Activated CD8-positive, alpha-beta T cell treated with anti-CD3 and anti-CD28 coated beads for 36 hours (primary cell): ENCODE measurements around the gene BRSK2. TPM values are rescaled to one million over a fixed set of nuclear protein-coding genes. Genes with fewer than 3 reads are reported as not detected.

Source experiments
- ATAC-seq: fragments of 200-7000 bp; cut with Tn5 transposase; one replicate; pipeline ENCODE4 v1.10.0; 2021; ENCODE audit warnings: mild to moderate bottlenecking, moderate library complexity
- CTCF ChIA-PET: fragments of 350-600 bp; sonication (Branson Sonifier 250); formaldehyde crosslinking; loops from one replicate; lab custom pipeline; 2021; ENCODE audit warnings: antibody characterized with exemption; lab: Charles Lee
- POLR2A ChIA-PET: fragments of 350-600 bp; sonication (Branson Sonifier 250); formaldehyde crosslinking; loops from one replicate; lab custom pipeline; 2021; ENCODE audit warnings: antibody characterized with exemption; lab: Charles Lee
- DNase-seq: peaks from one replicate; pipeline ENCODE4 v3.0.0-alpha.2; 2020
- H3K27ac Mint-ChIP-seq: one replicate; pipeline ENCODE4 v1.8.0; 2021; ENCODE audit warnings: mild to moderate bottlenecking, mixed read lengths
- H3K27me3 Mint-ChIP-seq: one replicate; pipeline ENCODE4 v1.8.0; 2021; ENCODE audit warnings: mixed read lengths
- H3K36me3 Mint-ChIP-seq: one replicate; pipeline ENCODE4 v1.8.0; 2021; ENCODE audit warnings: low read depth, mixed read lengths
- H3K4me1 Mint-ChIP-seq: one replicate; pipeline ENCODE4 v1.8.0; 2021; ENCODE audit warnings: low read depth, mixed read lengths
- H3K4me3 Mint-ChIP-seq: one replicate; pipeline ENCODE4 v1.8.0; 2021; ENCODE audit warnings: mild to moderate bottlenecking, moderate library complexity, mixed read lengths
- H3K9me3 Mint-ChIP-seq: one replicate; pipeline ENCODE4 v1.8.0; 2021; ENCODE audit warnings: mixed read lengths
- intact Hi-C: fragments of 100-400 bp; cut with micrococcal nuclease; formaldehyde crosslinking; loops from one replicate; pipeline ENCODE4 v1.10.0; 2022
- total RNA-seq, 2 experiments: library from RNA; stranded (reverse); gene quantifications; one replicate each; pipeline ENCODE4 v1.2.3, GENCODE V29; 2021
- TF ChIP-seq, protein P1 (sequence below): fragments of 200-600 bp; IDR thresholded peaks from one replicate; pipeline ENCODE4 v1.8.0; 2022; ENCODE audit warnings: antibody characterized with exemption, mild to moderate bottlenecking

BRSK2 gene
- total RNA-seq, 2 experiments from 2014 or later: 1.1 to 2.0 TPM

DNA sequence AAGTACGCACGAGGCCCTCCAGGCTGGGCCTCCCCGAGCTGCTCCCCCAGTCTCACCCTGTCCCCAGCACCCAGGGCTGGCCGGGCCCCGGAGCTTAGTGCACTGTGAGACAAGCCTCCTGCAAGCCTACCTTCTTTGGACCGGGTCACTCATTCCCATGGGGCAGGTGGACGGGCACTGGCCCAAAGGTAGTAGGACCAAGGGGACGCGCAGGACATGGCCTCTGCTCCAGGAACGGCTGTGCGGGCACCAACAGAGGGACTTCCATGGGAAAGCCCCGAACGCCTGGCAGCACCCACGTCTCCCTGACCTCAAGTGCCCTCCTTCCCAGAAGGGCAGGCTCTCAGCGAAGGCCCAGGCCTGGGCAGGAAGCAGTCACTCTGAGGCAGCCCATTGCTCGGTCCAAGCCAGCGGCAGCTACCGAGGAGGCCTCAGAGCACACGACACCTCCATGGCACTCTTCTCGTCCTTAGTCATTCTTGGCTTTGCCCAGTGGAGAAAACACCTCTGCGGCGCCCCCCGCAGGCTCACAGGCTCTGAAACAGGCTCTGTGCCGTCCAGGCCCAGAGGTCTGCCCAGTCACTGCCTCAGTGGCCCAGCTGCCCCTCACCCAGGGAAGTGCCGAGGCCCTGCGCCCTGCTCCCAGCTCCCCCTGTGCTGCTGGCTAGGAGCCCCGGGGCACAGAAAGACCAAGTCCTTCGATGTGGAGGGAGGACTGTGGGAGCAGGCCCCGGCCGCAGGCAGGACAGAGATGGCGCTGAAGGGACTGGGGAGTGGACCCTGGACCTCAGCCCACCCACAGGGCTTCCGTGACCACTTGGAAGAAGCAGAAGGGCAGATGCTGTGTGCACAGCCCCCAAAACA is 93.1 kb downstream of the BRSK2 start:
- H3K4me3 Mint-ChIP-seq: no peak overlapping the region
- H3K4me1 Mint-ChIP-seq: peaks cover 18% of the 10 kb centered on the region
- POLR2A ChIA-PET: no interaction called here
- no peak overlapping the region for H3K27ac Mint-ChIP-seq
- intact Hi-C loops: no loop called here
- CTCF ChIA-PET: interaction anchor here (1.1 kb wide), 1 partner anchor 32 kb away, joined by 3 read pairs; no protein-coding TSS in a partner anchor
- no peaks in the 10 kb centered on the region for H3K36me3 Mint-ChIP-seq
- H3K27me3 Mint-ChIP-seq: no peaks in the 10 kb centered on the region
- TF ChIP-seq, protein P1, sequence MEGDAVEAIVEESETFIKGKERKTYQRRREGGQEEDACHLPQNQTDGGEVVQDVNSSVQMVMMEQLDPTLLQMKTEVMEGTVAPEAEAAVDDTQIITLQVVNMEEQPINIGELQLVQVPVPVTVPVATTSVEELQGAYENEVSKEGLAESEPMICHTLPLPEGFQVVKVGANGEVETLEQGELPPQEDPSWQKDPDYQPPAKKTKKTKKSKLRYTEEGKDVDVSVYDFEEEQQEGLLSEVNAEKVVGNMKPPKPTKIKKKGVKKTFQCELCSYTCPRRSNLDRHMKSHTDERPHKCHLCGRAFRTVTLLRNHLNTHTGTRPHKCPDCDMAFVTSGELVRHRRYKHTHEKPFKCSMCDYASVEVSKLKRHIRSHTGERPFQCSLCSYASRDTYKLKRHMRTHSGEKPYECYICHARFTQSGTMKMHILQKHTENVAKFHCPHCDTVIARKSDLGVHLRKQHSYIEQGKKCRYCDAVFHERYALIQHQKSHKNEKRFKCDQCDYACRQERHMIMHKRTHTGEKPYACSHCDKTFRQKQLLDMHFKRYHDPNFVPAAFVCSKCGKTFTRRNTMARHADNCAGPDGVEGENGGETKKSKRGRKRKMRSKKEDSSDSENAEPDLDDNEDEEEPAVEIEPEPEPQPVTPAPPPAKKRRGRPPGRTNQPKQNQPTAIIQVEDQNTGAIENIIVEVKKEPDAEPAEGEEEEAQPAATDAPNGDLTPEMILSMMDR: no peak
- no peaks in the 10 kb centered on the region for H3K9me3 Mint-ChIP-seq
- ATAC-seq (no peak), DNase-seq (peak; percentile 20)

DNA sequence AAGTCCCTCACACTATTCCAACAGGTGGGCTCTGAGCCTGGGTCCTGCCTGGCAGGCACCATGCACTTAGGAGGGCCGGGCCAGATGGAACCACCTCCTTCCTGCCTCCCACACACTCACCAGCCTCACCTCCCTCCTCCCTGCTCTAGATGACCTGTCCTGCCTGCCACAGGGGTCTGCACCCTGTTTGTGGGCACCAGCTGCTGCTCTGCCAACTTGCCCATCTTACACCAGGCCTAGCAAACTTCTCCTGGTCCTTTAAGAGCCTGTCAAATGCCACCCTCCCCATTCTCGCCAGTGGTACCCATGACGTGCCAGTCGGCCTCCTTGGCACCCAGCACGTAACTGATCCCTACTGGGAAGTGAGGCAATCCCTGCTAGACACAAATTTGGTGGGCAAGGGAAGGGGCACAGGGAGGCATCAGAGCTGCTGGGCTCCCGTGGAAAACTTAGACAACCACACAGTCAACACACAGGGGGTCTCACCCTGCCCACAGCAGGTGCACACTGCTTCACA is 93.8 kb downstream of the BRSK2 start:
- Mint-ChIP-seq H3K4me3 (no peak overlapping the region), H3K27ac (no peak overlapping the region), H3K27me3 (no peaks in the 10 kb centered on the region), H3K36me3 (no peaks in the 10 kb centered on the region), H3K9me3 (no peaks in the 10 kb centered on the region), H3K4me1 (peaks cover 23% of the 10 kb centered on the region)
- no peak for DNase-seq
- ChIA-PET CTCF (no interaction called here), POLR2A (no interaction called here)
- TF ChIP-seq, protein P1: no peak
- intact Hi-C loops: no loop called here
- no peak for ATAC-seq

DNA sequence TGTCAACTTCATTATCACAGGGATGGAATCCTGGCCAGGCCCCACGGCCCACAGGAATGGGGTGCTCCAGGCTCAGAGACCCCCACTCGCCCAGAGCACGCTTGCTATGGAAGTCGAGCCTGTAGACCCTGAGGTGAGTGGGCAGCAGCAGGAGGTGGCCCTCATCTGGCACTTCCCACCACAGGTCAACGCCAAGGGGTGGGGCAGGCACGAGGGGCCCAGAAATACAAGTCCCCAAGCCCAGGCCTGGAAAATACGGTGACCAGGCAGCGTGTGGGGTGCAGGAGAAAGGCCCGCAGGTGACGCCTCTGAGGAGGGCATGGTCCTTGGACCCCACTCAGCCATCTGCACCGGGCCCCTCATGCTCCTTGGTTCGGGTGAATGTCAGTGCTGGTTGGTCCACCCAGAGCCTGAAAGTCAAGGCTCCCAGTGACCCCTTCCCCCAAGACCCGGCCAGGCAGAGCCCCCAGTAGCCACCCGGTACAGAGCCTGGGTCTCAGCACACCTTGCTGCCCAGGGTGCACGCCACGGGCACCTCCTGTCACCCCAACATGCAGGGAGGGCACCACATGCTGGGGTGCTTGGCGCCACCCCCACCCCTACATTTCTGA is 94.4 kb downstream of the BRSK2 start:
- DNase-seq (no peak), ATAC-seq (no peak)
- no peaks in the 10 kb centered on the region for H3K9me3 Mint-ChIP-seq
- no peaks in the 10 kb centered on the region for H3K36me3 Mint-ChIP-seq
- TF ChIP-seq, protein P1: no peak
- no peak overlapping the region for H3K4me3 Mint-ChIP-seq
- ChIA-PET CTCF (interaction anchor here (1.6 kb wide), 1 partner anchor 31 kb away, joined by 4 read pairs; no protein-coding TSS in a partner anchor), POLR2A (no interaction called here)
- intact Hi-C loops: no loop called here
- H3K27ac Mint-ChIP-seq: no peak overlapping the region
- peaks cover 29% of the 10 kb centered on the region for H3K4me1 Mint-ChIP-seq
- no peaks in the 10 kb centered on the region for H3K27me3 Mint-ChIP-seq

DNA sequence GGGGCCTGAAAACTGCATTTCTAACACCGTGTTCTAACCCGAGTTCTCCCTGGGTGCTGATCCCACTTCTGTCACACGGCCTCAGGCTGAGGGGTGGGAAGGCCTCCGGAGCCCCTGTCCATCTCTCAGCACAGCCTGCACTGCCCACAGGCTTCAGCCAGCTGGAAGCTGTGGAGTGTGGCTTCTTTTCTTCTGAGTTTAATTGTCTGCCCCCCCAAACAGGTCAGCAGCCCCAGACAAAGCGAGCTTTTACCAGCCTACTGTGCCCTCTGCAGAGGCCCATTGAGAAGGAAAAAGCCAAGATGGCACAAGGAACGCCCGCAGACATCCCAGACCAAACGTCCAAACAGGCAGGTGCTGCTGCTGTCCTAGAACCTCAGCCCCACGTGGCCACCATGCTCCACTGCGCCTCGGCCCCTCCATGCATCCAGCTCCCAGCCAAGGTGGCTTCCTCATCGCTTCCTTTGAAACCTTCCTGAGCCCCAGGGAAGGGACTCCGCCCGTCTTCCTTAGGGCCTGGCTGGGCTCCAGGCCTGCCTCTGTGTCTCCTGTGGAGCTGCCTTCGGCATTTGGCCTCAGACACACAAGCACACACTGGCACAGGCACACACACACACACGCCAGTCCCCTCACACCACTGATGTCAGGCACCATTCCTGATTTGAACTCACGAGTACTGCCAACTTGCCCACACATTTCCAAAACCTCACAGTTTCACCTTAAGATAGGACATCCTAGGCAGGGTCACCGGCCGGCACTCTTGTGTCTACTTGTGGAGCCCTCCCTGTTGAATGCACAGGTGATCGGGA is 95.2 kb downstream of the BRSK2 start:
- CTCF ChIA-PET: interaction anchor here (1.6 kb wide), 1 partner anchor 30 kb away, joined by 4 read pairs; no protein-coding TSS in a partner anchor
- intact Hi-C loops: no loop called here

More for the DNA sequence above, 95.2 kb downstream of the BRSK2 start:
- DNase-seq (no peak), ATAC-seq (no peak)
- TF ChIP-seq, protein P1: no peak
- POLR2A ChIA-PET: no interaction called here
- H3K36me3 Mint-ChIP-seq: no peaks in the 10 kb centered on the region
- peak overlapping the region; percentile 6 for H3K27ac Mint-ChIP-seq
- no peaks in the 10 kb centered on the region for H3K9me3 Mint-ChIP-seq
- peaks cover 32% of the 10 kb centered on the region for H3K4me1 Mint-ChIP-seq
- no peaks in the 10 kb centered on the region for H3K27me3 Mint-ChIP-seq
- no peak overlapping the region for H3K4me3 Mint-ChIP-seq
